ENCODE results near the gene ZNF770. TPM values are rescaled to one million over a fixed set of nuclear protein-coding genes. Genes with fewer than 3 reads are reported as not detected.
A peak's percentile ranks its signal among the peaks of the same experiment; 100 is the strongest.

ZNF770 gene
- total and polyA plus RNA-seq, 9 of the 15 experiments (the other 6 are each of a cell fraction or from before 2014, with no cell fraction given): 3.4 to 50.8 (median 40.3) TPM

DNA sequence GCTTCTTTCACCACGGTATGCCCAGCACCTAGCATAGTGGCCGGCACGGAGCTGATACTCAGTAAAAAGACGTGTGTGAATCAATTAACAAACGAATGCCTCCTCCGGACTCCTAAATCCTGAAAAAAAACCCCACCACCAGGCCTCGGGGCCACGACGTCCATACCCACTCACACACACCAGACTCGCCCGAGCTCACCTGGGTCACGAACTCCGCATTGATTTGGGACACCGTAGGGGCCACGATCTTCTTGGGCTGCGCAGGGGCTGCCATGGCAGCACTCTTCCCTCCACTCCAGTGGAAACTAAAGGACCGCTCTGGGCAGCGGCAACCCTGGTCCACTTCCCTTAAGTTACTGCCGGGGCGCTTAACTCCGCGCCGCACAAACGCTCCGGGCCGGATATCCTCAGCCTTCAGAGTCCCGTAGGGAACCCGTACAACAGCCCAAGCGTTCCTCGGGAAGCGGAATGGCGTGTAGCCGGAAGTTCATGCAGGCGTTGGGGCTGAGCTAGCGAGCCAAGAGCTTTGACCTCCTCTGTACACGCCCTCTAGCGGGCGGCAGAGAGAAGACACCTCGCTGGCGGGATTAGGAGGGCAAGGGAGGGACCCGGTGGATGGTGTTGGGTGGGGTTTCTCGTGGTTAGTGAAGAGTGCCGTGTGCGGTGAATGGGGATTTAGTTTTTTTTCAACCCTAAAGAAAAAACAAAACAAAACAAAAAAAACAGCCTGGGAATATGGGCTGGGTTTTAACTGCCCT is 18.6 kb downstream of the ZNF770 start, which contains the start of gene AQR (continued):
- TF ChIP-seq IRF2 (CRISPR knock-in tag; IDR thresholded peaks at IDR 0.05) (no peak), ZNF584 (CRISPR knock-in tag; IDR thresholded peaks at IDR 0.05; ENCODE audit: low read depth) (no peak), GATA2 (CRISPR knock-in tag; IDR thresholded peaks at IDR 0.05) (no peak), TAF9B (IDR thresholded peaks at IDR 0.05; ENCODE audit: partially characterized antibody) (peak; percentile 95), HEY1 (CRISPR knock-in tag; IDR thresholded peaks at IDR 0.05; ENCODE audit: borderline replicate concordance) (no peak), KLF1 (tag; IDR thresholded peaks at IDR 0.05) (no peak), CHCHD3 (CRISPR knock-in tag; IDR thresholded peaks at IDR 0.05) (no peak), NCOA1 (IDR thresholded peaks at IDR 0.05; ENCODE audit: low read depth) (peak; percentile 99), HMG20B (CRISPR knock-in tag; IDR thresholded peaks at IDR 0.05) (no peak), SMAD4 (CRISPR knock-in tag; conservative IDR thresholded peaks at IDR 0.05) (no peak), NEUROD1 (IDR thresholded peaks at IDR 0.05; ENCODE audit: borderline replicate concordance, low read depth, low read length, partially characterized antibody) (no peak), MAFG (tag; conservative IDR thresholded peaks at IDR 0.05) (no peak)
- TF ChIP-seq, protein P1, sequence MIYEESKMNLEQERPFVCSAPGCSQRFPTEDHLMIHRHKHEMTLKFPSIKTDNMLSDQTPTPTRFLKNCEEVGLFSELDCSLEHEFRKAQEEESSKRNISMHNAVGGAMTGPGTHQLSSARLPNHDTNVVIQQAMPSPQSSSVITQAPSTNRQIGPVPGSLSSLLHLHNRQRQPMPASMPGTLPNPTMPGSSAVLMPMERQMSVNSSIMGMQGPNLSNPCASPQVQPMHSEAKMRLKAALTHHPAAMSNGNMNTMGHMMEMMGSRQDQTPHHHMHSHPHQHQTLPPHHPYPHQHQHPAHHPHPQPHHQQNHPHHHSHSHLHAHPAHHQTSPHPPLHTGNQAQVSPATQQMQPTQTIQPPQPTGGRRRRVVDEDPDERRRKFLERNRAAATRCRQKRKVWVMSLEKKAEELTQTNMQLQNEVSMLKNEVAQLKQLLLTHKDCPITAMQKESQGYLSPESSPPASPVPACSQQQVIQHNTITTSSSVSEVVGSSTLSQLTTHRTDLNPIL (CRISPR knock-in tag; IDR thresholded peaks at IDR 0.05): no peak
- TF ChIP-seq, protein P2, sequence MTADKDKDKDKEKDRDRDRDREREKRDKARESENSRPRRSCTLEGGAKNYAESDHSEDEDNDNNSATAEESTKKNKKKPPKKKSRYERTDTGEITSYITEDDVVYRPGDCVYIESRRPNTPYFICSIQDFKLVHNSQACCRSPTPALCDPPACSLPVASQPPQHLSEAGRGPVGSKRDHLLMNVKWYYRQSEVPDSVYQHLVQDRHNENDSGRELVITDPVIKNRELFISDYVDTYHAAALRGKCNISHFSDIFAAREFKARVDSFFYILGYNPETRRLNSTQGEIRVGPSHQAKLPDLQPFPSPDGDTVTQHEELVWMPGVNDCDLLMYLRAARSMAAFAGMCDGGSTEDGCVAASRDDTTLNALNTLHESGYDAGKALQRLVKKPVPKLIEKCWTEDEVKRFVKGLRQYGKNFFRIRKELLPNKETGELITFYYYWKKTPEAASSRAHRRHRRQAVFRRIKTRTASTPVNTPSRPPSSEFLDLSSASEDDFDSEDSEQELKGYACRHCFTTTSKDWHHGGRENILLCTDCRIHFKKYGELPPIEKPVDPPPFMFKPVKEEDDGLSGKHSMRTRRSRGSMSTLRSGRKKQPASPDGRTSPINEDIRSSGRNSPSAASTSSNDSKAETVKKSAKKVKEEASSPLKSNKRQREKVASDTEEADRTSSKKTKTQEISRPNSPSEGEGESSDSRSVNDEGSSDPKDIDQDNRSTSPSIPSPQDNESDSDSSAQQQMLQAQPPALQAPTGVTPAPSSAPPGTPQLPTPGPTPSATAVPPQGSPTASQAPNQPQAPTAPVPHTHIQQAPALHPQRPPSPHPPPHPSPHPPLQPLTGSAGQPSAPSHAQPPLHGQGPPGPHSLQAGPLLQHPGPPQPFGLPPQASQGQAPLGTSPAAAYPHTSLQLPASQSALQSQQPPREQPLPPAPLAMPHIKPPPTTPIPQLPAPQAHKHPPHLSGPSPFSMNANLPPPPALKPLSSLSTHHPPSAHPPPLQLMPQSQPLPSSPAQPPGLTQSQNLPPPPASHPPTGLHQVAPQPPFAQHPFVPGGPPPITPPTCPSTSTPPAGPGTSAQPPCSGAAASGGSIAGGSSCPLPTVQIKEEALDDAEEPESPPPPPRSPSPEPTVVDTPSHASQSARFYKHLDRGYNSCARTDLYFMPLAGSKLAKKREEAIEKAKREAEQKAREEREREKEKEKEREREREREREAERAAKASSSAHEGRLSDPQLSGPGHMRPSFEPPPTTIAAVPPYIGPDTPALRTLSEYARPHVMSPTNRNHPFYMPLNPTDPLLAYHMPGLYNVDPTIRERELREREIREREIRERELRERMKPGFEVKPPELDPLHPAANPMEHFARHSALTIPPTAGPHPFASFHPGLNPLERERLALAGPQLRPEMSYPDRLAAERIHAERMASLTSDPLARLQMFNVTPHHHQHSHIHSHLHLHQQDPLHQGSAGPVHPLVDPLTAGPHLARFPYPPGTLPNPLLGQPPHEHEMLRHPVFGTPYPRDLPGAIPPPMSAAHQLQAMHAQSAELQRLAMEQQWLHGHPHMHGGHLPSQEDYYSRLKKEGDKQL (CRISPR knock-in tag; IDR thresholded peaks at IDR 0.05; ENCODE audit: borderline replicate concordance): no peak
- TF ChIP-seq, protein P3, sequence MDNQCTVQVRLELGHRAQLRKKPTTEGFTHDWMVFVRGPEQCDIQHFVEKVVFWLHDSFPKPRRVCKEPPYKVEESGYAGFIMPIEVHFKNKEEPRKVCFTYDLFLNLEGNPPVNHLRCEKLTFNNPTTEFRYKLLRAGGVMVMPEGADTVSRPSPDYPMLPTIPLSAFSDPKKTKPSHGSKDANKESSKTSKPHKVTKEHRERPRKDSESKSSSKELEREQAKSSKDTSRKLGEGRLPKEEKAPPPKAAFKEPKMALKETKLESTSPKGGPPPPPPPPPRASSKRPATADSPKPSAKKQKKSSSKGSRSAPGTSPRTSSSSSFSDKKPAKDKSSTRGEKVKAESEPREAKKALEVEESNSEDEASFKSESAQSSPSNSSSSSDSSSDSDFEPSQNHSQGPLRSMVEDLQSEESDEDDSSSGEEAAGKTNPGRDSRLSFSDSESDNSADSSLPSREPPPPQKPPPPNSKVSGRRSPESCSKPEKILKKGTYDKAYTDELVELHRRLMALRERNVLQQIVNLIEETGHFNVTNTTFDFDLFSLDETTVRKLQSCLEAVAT (IDR thresholded peaks at IDR 0.05): no peak
- TF ChIP-seq, protein P4, sequence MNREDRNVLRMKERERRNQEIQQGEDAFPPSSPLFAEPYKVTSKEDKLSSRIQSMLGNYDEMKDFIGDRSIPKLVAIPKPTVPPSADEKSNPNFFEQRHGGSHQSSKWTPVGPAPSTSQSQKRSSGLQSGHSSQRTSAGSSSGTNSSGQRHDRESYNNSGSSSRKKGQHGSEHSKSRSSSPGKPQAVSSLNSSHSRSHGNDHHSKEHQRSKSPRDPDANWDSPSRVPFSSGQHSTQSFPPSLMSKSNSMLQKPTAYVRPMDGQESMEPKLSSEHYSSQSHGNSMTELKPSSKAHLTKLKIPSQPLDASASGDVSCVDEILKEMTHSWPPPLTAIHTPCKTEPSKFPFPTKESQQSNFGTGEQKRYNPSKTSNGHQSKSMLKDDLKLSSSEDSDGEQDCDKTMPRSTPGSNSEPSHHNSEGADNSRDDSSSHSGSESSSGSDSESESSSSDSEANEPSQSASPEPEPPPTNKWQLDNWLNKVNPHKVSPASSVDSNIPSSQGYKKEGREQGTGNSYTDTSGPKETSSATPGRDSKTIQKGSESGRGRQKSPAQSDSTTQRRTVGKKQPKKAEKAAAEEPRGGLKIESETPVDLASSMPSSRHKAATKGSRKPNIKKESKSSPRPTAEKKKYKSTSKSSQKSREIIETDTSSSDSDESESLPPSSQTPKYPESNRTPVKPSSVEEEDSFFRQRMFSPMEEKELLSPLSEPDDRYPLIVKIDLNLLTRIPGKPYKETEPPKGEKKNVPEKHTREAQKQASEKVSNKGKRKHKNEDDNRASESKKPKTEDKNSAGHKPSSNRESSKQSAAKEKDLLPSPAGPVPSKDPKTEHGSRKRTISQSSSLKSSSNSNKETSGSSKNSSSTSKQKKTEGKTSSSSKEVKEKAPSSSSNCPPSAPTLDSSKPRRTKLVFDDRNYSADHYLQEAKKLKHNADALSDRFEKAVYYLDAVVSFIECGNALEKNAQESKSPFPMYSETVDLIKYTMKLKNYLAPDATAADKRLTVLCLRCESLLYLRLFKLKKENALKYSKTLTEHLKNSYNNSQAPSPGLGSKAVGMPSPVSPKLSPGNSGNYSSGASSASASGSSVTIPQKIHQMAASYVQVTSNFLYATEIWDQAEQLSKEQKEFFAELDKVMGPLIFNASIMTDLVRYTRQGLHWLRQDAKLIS (CRISPR knock-in tag; IDR thresholded peaks at IDR 0.05): no peak

Data from K562 (cell line).